Measurements from ENCODE around the gene HHIPL1.
A peak's percentile ranks its signal among the peaks of the same experiment; 100 is the strongest.

The HHIPL1 gene

DNA sequence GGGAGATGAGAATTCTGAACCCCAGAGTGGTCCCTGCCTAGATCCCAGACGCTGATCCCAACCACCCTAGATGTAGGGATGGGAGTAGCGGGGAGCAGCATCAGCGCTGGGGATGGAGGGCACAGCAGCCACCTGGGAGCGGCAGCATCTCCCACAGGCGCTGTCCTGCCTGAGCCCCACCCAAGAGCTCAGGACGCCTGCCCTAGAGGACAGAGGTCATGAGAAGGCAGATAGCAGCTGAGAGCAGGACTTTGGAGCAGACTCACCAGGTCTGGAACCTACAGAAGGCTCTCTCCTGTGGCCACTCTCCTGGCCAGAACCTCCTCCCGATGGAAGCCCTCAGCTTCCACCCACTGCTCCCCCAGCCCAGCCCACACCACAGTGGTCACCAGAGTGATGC is 48.2 kb upstream of the HHIPL1 start:
- Histone ChIP-seq H3K9ac (ENCODE audit: low read depth, low read length, poor library complexity, severe bottlenecking) (peak overlapping the region; percentile 6), H2AFZ (ENCODE audit: low read length) (no peak overlapping the region), H3K27me3 (ENCODE audit: insufficient read depth, low read length, poor library complexity, severe bottlenecking) (no peaks in the 10 kb centered on the region), H3K4me2 (ENCODE audit: low read depth, low read length, poor library complexity, severe bottlenecking) (peak overlapping the region; percentile 87), H3K9me2 (replicated peaks; ENCODE audit: low read depth, low read length) (no peaks in the 10 kb centered on the region), H3K4me1 (ENCODE audit: insufficient read depth, low read length, poor library complexity, severe bottlenecking) (peaks cover 48% of the 10 kb centered on the region), H4K20me1 (ENCODE audit: insufficient read depth, low read length, poor library complexity, severe bottlenecking) (peaks cover 14% of the 10 kb centered on the region), H3K9me3 (ENCODE audit: insufficient read depth, low read depth, low read length) (no peaks in the 10 kb centered on the region), H3K79me2 (ENCODE audit: insufficient read depth, low read length) (peaks cover 94% of the 10 kb centered on the region), H3F3A (ENCODE audit: low read depth) (no peaks in the 10 kb centered on the region), H3K36me3 (ENCODE audit: insufficient read depth, low read length) (no peaks in the 10 kb centered on the region), H3K4me3 (ENCODE audit: low read length, poor library complexity, severe bottlenecking) (no peak overlapping the region)
- TF ChIP-seq, protein P1, sequence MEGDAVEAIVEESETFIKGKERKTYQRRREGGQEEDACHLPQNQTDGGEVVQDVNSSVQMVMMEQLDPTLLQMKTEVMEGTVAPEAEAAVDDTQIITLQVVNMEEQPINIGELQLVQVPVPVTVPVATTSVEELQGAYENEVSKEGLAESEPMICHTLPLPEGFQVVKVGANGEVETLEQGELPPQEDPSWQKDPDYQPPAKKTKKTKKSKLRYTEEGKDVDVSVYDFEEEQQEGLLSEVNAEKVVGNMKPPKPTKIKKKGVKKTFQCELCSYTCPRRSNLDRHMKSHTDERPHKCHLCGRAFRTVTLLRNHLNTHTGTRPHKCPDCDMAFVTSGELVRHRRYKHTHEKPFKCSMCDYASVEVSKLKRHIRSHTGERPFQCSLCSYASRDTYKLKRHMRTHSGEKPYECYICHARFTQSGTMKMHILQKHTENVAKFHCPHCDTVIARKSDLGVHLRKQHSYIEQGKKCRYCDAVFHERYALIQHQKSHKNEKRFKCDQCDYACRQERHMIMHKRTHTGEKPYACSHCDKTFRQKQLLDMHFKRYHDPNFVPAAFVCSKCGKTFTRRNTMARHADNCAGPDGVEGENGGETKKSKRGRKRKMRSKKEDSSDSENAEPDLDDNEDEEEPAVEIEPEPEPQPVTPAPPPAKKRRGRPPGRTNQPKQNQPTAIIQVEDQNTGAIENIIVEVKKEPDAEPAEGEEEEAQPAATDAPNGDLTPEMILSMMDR (conservative IDR thresholded peaks at IDR 0.05; ENCODE audit: low read length) = no peak
- TF ChIP-seq EZH2phosphoT487 (IDR thresholded peaks at IDR 0.05; ENCODE audit: borderline replicate concordance) = no peak

DNA sequence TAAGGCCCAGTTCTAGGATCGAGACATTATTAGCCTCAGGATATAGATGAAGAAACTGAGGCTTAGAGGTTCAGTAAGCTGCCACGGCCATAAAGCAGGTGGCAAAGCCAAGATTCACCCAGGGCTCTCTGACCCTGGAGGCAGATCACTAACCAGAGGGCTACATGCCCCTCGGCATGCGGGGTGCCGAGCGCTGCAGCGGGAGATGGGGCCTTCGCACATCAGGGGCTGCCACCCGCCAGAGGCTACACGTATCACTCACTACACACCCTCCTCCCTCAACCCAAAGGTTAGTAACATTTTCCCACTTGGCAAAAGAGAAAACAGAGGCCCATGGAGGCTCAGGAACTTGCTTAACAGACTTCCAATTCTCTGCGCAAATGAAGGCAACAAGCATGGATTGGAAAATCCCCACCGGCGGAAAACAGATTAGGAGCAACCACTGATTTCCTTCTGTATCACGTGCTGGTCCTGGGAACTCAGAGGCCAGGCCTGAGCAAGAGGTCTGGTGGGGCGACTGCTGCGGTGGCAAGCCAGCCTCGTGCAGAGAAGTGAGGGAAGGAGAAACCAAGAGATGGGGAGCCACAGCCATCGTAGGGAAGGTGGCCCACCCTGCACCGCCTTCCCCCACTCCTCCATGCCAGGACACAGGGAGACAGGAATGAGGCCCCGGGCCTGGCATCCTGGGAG is 46.9 kb upstream of the HHIPL1 start:
- Histone ChIP-seq H2AFZ (ENCODE audit: low read length) (no peak overlapping the region), H3K9me2 (replicated peaks; ENCODE audit: low read depth, low read length) (no peaks in the 10 kb centered on the region), H3K4me3 (ENCODE audit: low read length, poor library complexity, severe bottlenecking) (peak overlapping the region; percentile 72), H3K4me2 (ENCODE audit: low read depth, low read length, poor library complexity, severe bottlenecking) (peak overlapping the region; percentile 87), H3K36me3 (ENCODE audit: insufficient read depth, low read length) (no peaks in the 10 kb centered on the region), H3K9ac (ENCODE audit: low read depth, low read length, poor library complexity, severe bottlenecking) (peak overlapping the region; percentile 61), H4K20me1 (ENCODE audit: insufficient read depth, low read length, poor library complexity, severe bottlenecking) (peaks cover 27% of the 10 kb centered on the region), H3K4me1 (ENCODE audit: insufficient read depth, low read length, poor library complexity, severe bottlenecking) (peaks cover 49% of the 10 kb centered on the region), H3K9me3 (ENCODE audit: insufficient read depth, low read depth, low read length) (no peaks in the 10 kb centered on the region), H3F3A (ENCODE audit: low read depth) (no peaks in the 10 kb centered on the region), H3K79me2 (ENCODE audit: insufficient read depth, low read length) (peaks cover 94% of the 10 kb centered on the region), H3K27me3 (ENCODE audit: insufficient read depth, low read length, poor library complexity, severe bottlenecking) (no peaks in the 10 kb centered on the region)
- TF ChIP-seq, protein P1 (conservative IDR thresholded peaks at IDR 0.05; ENCODE audit: low read length) = no peak
- no peak for TF ChIP-seq EZH2phosphoT487 (IDR thresholded peaks at IDR 0.05; ENCODE audit: borderline replicate concordance)

DNA sequence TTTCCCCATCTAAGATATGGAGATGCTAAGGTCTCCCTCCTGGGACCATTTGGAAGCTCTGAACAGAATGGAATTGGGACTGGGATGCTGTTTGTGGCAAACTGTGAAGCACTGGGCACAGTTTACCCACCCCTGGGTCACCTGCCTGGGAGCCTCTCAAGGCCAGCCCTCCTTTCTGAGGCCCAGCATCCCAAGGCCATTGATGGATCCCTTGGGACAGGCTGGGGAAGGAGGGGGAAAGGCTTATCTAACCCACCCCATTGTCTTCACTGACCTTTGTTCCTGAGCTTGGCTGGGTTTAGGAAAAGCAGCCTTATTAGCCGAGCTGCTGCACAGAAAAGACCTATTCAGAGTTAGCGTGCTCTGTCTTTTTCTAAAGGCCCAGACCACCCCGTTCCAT is 46.2 kb upstream of the HHIPL1 start:
- peaks cover 93% of the 10 kb centered on the region for H3K79me2 ChIP-seq (ENCODE audit: insufficient read depth, low read length)
- no peaks in the 10 kb centered on the region for H3K36me3 ChIP-seq (ENCODE audit: insufficient read depth, low read length)
- H3K4me3 ChIP-seq (ENCODE audit: low read length, poor library complexity, severe bottlenecking) = peak overlapping the region; percentile 72
- no peaks in the 10 kb centered on the region for H3K27me3 ChIP-seq (ENCODE audit: insufficient read depth, low read length, poor library complexity, severe bottlenecking)
- H3K4me2 ChIP-seq (ENCODE audit: low read depth, low read length, poor library complexity, severe bottlenecking) = peak overlapping the region; percentile 87
- H3K9me2 ChIP-seq (replicated peaks; ENCODE audit: low read depth, low read length) = no peaks in the 10 kb centered on the region
- H3K9ac ChIP-seq (ENCODE audit: low read depth, low read length, poor library complexity, severe bottlenecking) = peak overlapping the region; percentile 61
- peaks cover 49% of the 10 kb centered on the region for H3K4me1 ChIP-seq (ENCODE audit: insufficient read depth, low read length, poor library complexity, severe bottlenecking)
- no peak for TF ChIP-seq EZH2phosphoT487 (IDR thresholded peaks at IDR 0.05; ENCODE audit: borderline replicate concordance)
- TF ChIP-seq, protein P1 (conservative IDR thresholded peaks at IDR 0.05; ENCODE audit: low read length) = no peak
- no peaks in the 10 kb centered on the region for H3K9me3 ChIP-seq (ENCODE audit: insufficient read depth, low read depth, low read length)
- H3F3A ChIP-seq (ENCODE audit: low read depth) = no peaks in the 10 kb centered on the region
- peaks cover 27% of the 10 kb centered on the region for H4K20me1 ChIP-seq (ENCODE audit: insufficient read depth, low read length, poor library complexity, severe bottlenecking)
- H2AFZ ChIP-seq (ENCODE audit: low read length) = no peak overlapping the region

Measured in Loucy (cell line).